ENCODE data around the gene DSCAM. TPM values are rescaled to one million over a fixed set of nuclear protein-coding genes. Genes with fewer than 3 reads are reported as not detected.

Gene DSCAM
- total RNA-seq, 1 donor from 2014 or later, result 2.7 TPM

GRCh38 chr21:40018871-40019475 lies 828.0 kb downstream of the DSCAM start:
- Mint-ChIP-seq H3K27ac (no peak overlapping the region), H3K4me1 (ENCODE audit: low read depth) (no peaks in the 10 kb centered on the region), H3K4me3 (ENCODE audit: low read depth) (no peak overlapping the region), H3K27me3 (no peaks in the 10 kb centered on the region), H3K9me3 (ENCODE audit: low read depth) (no peaks in the 10 kb centered on the region), H3K36me3 (ENCODE audit: insufficient read depth) (no peaks in the 10 kb centered on the region)
- DNase-seq (ENCODE audit: low spot score, unreplicated experiment), result no peak
- TF ChIP-seq CTCF (IDR thresholded peaks at IDR 0.05; ENCODE audit: unreplicated experiment), result no peak

- H3K9me3 Mint-ChIP-seq (ENCODE audit: low read depth), result no peaks in the 10 kb centered on the region
- no peak overlapping the region for H3K27ac Mint-ChIP-seq
- no peak overlapping the region for H3K4me3 Mint-ChIP-seq (ENCODE audit: low read depth)
- H3K4me1 Mint-ChIP-seq (ENCODE audit: low read depth), result no peaks in the 10 kb centered on the region
- no peak for TF ChIP-seq CTCF (IDR thresholded peaks at IDR 0.05; ENCODE audit: unreplicated experiment)
- H3K27me3 Mint-ChIP-seq, result no peaks in the 10 kb centered on the region
- no peak for DNase-seq (ENCODE audit: low spot score, unreplicated experiment)
- peaks cover 1% of the 10 kb centered on the region for H3K36me3 Mint-ChIP-seq (ENCODE audit: insufficient read depth)
These were observed 830.3 kb downstream of the DSCAM start for GRCh38 chr21:40016667-40017066.

DNA sequence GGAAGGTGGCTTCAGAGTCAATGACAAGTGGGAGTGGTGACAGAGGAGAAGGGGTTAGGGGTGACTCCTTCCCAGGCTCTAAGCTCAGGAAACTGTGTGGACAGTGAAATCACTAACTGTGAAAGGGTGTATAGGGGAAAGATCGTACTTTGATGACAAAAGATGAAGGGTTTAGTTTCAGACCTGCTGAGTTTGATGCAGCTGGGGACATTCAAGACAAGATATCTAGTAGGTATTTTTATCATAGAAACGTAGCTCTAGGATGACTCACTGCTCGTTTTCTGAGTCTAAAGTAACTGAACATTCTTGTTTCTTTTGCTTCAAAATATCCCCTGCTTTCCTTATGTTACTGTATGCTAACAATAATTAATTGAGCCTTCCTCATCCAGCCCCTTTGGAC lies 830.7 kb downstream of the DSCAM start:
- Mint-ChIP-seq H3K27ac (no peak overlapping the region), H3K9me3 (ENCODE audit: low read depth) (no peaks in the 10 kb centered on the region), H3K27me3 (no peaks in the 10 kb centered on the region), H3K36me3 (ENCODE audit: insufficient read depth) (peaks cover 1% of the 10 kb centered on the region), H3K4me3 (ENCODE audit: low read depth) (no peak overlapping the region), H3K4me1 (ENCODE audit: low read depth) (no peaks in the 10 kb centered on the region)
- no peak for DNase-seq (ENCODE audit: low spot score, unreplicated experiment)
- TF ChIP-seq CTCF (IDR thresholded peaks at IDR 0.05; ENCODE audit: unreplicated experiment), result no peak

GRCh38 chr21:40015818-40016217 lies 831.1 kb downstream of the DSCAM start:
- Mint-ChIP-seq H3K4me1 (ENCODE audit: low read depth) (no peaks in the 10 kb centered on the region), H3K27ac (no peak overlapping the region), H3K36me3 (ENCODE audit: insufficient read depth) (peaks cover 1% of the 10 kb centered on the region), H3K27me3 (no peaks in the 10 kb centered on the region), H3K4me3 (ENCODE audit: low read depth) (no peak overlapping the region), H3K9me3 (ENCODE audit: low read depth) (no peaks in the 10 kb centered on the region)
- no peak for TF ChIP-seq CTCF (IDR thresholded peaks at IDR 0.05; ENCODE audit: unreplicated experiment)
- DNase-seq (ENCODE audit: low spot score, unreplicated experiment), result no peak

DNA sequence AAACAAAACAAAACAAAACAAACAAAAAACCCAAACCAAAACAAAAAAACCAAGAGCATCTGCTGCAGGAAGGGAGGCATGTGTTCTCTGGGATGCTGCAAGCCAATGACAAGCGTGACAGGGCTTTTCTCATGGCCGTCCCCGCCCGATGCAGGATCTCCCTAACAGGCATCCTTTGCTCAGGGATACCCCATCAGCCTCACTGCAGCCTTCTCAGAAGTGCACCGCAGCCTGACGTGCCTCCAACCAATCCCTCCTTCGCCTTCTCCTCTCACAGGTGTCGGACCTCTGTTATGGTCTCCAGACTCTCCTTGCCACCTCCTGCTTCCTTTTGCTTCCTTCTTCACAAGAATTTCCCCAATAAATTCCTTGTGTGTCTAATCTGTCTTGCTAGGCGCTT lies 832.6 kb downstream of the DSCAM start:
- no peak for DNase-seq (ENCODE audit: low spot score, unreplicated experiment)
- no peak overlapping the region for H3K27ac Mint-ChIP-seq

More for the DNA sequence above, 832.6 kb downstream of the DSCAM start:
- Mint-ChIP-seq H3K9me3 (ENCODE audit: low read depth) (no peaks in the 10 kb centered on the region), H3K36me3 (ENCODE audit: insufficient read depth) (peaks cover 1% of the 10 kb centered on the region), H3K27me3 (no peaks in the 10 kb centered on the region), H3K4me1 (ENCODE audit: low read depth) (no peaks in the 10 kb centered on the region), H3K4me3 (ENCODE audit: low read depth) (no peak overlapping the region)
- no peak for TF ChIP-seq CTCF (IDR thresholded peaks at IDR 0.05; ENCODE audit: unreplicated experiment)
